Measurements from ENCODE around the gene SCARF1.

DNA sequence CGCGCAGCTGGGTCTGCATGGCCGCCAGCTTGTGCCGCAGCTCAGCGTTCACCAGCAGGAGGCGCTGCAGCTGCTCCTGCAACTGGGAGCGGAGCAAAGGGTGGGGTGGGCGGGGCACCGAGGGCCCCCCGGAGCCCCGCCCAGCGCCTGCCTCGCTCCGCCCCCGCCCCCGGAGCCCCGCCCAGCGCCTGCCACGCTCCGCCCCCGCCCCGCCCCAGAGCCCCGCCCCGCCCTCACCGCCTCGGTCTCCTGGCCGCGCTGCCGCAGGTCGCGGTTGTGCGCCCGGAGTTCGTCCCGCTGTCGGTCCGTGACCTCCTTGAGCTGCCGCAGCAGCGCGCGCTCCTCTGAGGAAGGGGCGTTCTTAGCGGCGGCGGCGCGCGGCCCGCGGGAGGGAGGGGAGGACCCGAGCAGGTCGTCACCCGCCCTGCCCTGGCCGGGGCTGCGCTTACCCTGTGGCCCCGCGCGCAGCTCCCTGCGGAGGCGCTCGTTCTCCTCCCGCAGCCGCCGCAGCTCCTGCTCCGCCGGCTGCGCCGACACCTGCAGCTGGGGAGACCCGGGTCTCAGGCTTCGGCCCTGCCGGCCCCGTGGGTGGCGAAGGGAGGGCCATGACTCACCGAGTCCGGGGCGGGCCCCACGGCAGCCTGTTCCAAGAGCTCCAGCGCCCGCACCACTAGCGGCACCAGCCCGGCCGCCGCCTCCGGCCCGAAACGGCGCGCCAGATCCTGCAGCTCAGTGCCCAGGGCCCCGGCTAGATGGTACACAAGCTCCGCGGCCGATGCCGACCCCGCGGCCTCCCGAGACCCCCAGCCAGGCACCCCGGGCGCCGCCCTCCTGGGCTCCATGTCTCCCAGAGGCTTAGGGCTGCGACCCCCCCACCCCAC, 3.7 kb upstream of the SCARF1 start:
- no peak for TF ChIP-seq EZH2 (IDR thresholded peaks at IDR 0.05)
- TF ChIP-seq POLR2AphosphoS5 (IDR thresholded peaks at IDR 0.05; ENCODE audit: borderline replicate concordance, low read depth, low read length), result no peak

Data from SK-N-MC (cell line).